GM21381 (cell line): ENCODE measurements around the gene HPCAL1.

Experiments used
- ATAC-seq: cut with Tn5 transposase; IDR thresholded peaks from one replicate; pipeline ENCODE4 v1.9.1; 2021; ENCODE audit warnings: mild to moderate bottlenecking, moderate library complexity; ENCODE audit not compliant: unreplicated experiment

HPCAL1 gene

GRCh38 chr2:10269291-10269690 lies 33.4 kb upstream of the HPCAL1 start:
- ATAC-seq = no peak

GRCh38 chr2:10269711-10270610 lies 32.7 kb upstream of the HPCAL1 start:
- no peak for ATAC-seq

GRCh38 chr2:10271509-10271908 lies 31.2 kb upstream of the HPCAL1 start:
- no peak for ATAC-seq

GRCh38 chr2:10271946-10272345 lies 30.8 kb upstream of the HPCAL1 start:
- no peak for ATAC-seq

GRCh38 chr2:10272464-10272863 lies 30.2 kb upstream of the HPCAL1 start:
- no peak for ATAC-seq

GRCh38 chr2:10273215-10274175 lies 29.2 kb upstream of the HPCAL1 start:
- ATAC-seq = no peak

GRCh38 chr2:10274376-10274775 lies 28.3 kb upstream of the HPCAL1 start:
- no peak for ATAC-seq

- no peak for ATAC-seq
These were observed 27.5 kb upstream of the HPCAL1 start for GRCh38 chr2:10274983-10275802.

- ATAC-seq = no peak
These were observed 26.0 kb upstream of the HPCAL1 start for GRCh38 chr2:10276481-10277292.

- no peak for ATAC-seq
These were observed 25.2 kb upstream of the HPCAL1 start for GRCh38 chr2:10277293-10278028.

- ATAC-seq = no peak
These were observed 24.5 kb upstream of the HPCAL1 start for GRCh38 chr2:10278029-10278762.

- ATAC-seq = no peak
These were observed 23.8 kb upstream of the HPCAL1 start for GRCh38 chr2:10278763-10279471.

GRCh38 chr2:10279472-10279870 lies 23.2 kb upstream of the HPCAL1 start:
- ATAC-seq = no peak

- no peak for ATAC-seq
These were observed 22.7 kb upstream of the HPCAL1 start for GRCh38 chr2:10279946-10280463.

- ATAC-seq = no peak
These were observed 20.8 kb upstream of the HPCAL1 start for GRCh38 chr2:10281891-10282290.

GRCh38 chr2:10282611-10283105 lies 20.0 kb upstream of the HPCAL1 start:
- ATAC-seq = no peak
